ENCODE measurements around the gene S100A4. TPM values are rescaled to one million over a fixed set of nuclear protein-coding genes. Genes with fewer than 3 reads are reported as not detected.
A peak's percentile ranks its signal among the peaks of the same experiment; 100 is the strongest.
"Not testable (repeated sequence)": the region's sequence is repeated elsewhere in the genome, so short reads cannot be mapped to it uniquely, and the experiment has no call there.

Gene S100A4
- total RNA-seq, result 1.6 TPM

- DNase-seq (ENCODE audit: low spot score in 2 of 2) (peak in 1 of 2 donors; percentile 56), FAIRE-seq (no peak)
These were observed at the start of gene S100A4 for GRCh38 chr1:153545067-153546055. Gene S100A4, minus strand, starts transcription at chr1:153545806. Its CDS starts 1,012 bp downstream, at chr1:153544794.

GRCh38 chr1:153592748-153593147 is 47.1 kb upstream of the S100A4 start:
- FAIRE-seq, result no peak
- no peak for DNase-seq (ENCODE audit: low spot score in 2 of 2)

GRCh38 chr1:153588482-153588881 is 42.9 kb upstream of the S100A4 start:
- no peak for FAIRE-seq
- DNase-seq (ENCODE audit: low spot score in 2 of 2), result no peak

GRCh38 chr1:153588033-153588432 is 42.4 kb upstream of the S100A4 start:
- not testable (repeated sequence) for FAIRE-seq; DNase-seq (ENCODE audit: low spot score in 2 of 2)

- DNase-seq (ENCODE audit: low spot score in 2 of 2) (no peak), FAIRE-seq (no peak)
These were observed 41.7 kb upstream of the S100A4 start for GRCh38 chr1:153587314-153587713.

GRCh38 chr1:153586347-153586746 is 40.7 kb upstream of the S100A4 start:
- no peak for FAIRE-seq

GRCh38 chr1:153585006-153585405 is 39.4 kb upstream of the S100A4 start:
- DNase-seq (ENCODE audit: low spot score in 2 of 2) (no peak), FAIRE-seq (no peak)

More at GRCh38 chr1:153586347-153586746, 40.7 kb upstream of the S100A4 start:
- DNase-seq (ENCODE audit: low spot score in 2 of 2), result no peak

- FAIRE-seq (peak; percentile 33), DNase-seq (ENCODE audit: low spot score in 2 of 2) (no peak)
These were observed 38.4 kb upstream of the S100A4 start for GRCh38 chr1:153583976-153584375.

GRCh38 chr1:153583514-153583913 is 37.9 kb upstream of the S100A4 start:
- DNase-seq (ENCODE audit: low spot score in 2 of 2); FAIRE-seq: not testable (repeated sequence)

GRCh38 chr1:153582836-153583235 is 37.2 kb upstream of the S100A4 start:
- not testable (repeated sequence) for FAIRE-seq; DNase-seq (ENCODE audit: low spot score in 2 of 2)

- DNase-seq (ENCODE audit: low spot score in 2 of 2) (no peak), FAIRE-seq (no peak)
These were observed 33.3 kb upstream of the S100A4 start for GRCh38 chr1:153578936-153579335.

GRCh38 chr1:153578490-153578889 is 32.9 kb upstream of the S100A4 start:
- FAIRE-seq, result no peak
- DNase-seq (ENCODE audit: low spot score in 2 of 2), result no peak

- FAIRE-seq (no peak), DNase-seq (ENCODE audit: low spot score in 2 of 2) (peak in 1 of 2 donors; percentile 42)
These were observed 32.0 kb upstream of the S100A4 start for GRCh38 chr1:153577624-153578051.

- no peak for DNase-seq (ENCODE audit: low spot score in 2 of 2)
- no peak for FAIRE-seq
These were observed 31.5 kb upstream of the S100A4 start for GRCh38 chr1:153577138-153577537.

GRCh38 chr1:153575497-153575896 is 29.9 kb upstream of the S100A4 start:
- FAIRE-seq; DNase-seq (ENCODE audit: low spot score in 2 of 2): not testable (repeated sequence)

GRCh38 chr1:153575081-153575491 is 29.5 kb upstream of the S100A4 start:
- not testable (repeated sequence) for DNase-seq (ENCODE audit: low spot score in 2 of 2); FAIRE-seq

- DNase-seq (ENCODE audit: low spot score in 2 of 2), result no peak
- FAIRE-seq, result no peak
These were observed 27.7 kb upstream of the S100A4 start for GRCh38 chr1:153573351-153573750.

- no peak for FAIRE-seq
- peak; percentile 78 to 79 for DNase-seq (ENCODE audit: low spot score in 2 of 2)
These were observed 27.0 kb upstream of the S100A4 start for GRCh38 chr1:153572569-153573015.

- DNase-seq (ENCODE audit: low spot score in 2 of 2) (no peak), FAIRE-seq (no peak)
These were observed 26.1 kb upstream of the S100A4 start for GRCh38 chr1:153571706-153572105.

- no peak for DNase-seq (ENCODE audit: low spot score in 2 of 2)
These were observed 25.3 kb upstream of the S100A4 start for GRCh38 chr1:153570874-153571273.

GRCh38 chr1:153569465-153569864 is 23.9 kb upstream of the S100A4 start:
- DNase-seq (ENCODE audit: low spot score in 2 of 2) (no peak), FAIRE-seq (no peak)

More at GRCh38 chr1:153570874-153571273, 25.3 kb upstream of the S100A4 start:
- FAIRE-seq, result no peak
